ENCODE measurements around the gene PLA2G4F.

PLA2G4F gene

DNA sequence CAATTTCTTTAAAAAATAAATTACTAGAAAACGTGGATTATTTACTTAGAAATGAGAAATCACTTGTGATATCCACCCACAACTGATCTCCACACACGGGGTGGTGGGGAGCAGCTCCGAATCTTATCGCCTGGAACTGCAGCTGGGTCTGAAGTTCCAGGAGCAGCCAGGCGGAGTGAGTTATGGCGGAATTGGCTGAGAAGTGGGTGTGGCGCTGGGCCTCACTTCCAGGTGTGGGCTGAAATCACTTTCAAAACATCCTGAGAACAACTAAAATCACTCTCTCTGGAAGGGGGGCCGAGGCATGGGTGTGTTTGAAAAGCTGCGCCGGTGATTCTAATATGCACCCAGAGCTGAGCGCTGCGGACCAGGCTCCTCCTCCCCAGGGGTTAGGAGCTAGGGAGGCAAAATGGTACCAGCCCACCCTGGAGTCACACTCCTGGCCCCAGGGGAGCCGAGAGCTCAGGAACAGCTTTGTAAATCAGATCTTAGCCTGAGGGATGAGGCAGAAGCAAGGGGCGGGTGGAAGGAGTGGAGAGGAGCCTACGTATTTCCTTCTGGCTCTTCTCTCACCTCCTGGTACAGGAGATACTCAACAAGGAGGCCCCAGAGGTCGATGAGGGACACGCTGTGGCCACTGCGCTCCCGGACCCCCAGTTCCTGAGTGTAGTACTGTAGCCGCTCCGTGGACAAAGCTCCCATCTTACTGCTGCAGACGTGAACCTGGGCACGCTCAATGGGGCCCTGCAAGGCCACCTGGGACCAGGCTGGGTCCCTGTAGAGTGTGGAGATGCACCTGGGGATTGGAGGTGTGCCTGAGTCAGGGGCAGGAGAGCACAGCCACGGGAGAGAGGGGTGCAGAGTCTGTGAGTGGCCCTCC, 9.6 kb downstream of the PLA2G4F start:
- no peak for DNase-seq

GRCh38 chr15:42145546-42146455, 10.6 kb downstream of the PLA2G4F start:
- DNase-seq: no peak

GRCh38 chr15:42144841-42145375, 11.5 kb downstream of the PLA2G4F start:
- DNase-seq: no peak

- DNase-seq: no peak
Measured at GRCh38 chr15:42143866-42144625, 12.4 kb downstream of the PLA2G4F start.

- no peak for DNase-seq
Measured at GRCh38 chr15:42143356-42143755, 13.1 kb downstream of the PLA2G4F start.

DNA sequence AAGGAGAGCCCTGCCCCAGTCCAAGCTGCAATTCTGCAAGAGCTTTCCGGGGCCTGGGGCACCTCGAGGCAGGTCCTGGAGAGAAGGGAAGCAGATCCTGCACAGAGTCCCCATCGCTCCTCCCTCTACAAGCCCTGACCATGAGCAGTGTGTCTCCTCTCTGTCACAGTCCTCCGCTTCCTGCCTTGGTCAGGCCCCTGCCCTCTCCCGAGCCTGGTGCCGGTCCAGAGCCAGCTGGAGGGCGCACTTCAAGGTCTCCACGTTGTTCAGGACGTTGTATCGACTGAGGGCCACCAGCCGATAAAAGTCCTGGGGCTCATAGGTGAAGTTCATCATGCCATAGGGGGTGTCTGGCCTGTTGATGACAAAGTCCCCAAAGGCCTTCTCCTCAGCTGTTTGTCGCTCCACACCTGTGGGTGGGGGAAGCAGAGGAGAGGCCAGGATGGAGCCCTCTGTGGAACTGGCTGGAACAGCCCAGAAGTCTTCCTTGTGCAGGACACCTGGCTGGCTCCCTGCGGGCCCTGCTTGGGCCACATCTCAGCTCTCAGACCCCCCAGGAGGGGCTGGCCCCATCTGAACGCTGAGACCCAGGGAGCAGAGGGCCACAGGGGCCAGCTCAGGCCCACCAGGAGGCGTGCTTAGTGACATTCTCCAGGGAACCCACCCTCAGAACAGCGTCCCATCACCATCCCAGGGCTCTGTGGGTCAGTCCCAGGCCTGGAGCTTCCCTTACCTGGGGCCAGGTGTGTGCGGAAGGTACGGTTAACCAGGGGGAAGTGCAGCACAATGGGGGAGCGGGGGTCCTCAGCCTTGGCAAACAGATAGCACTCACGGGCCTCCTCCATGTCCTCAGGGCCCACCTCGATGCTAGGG, 14.4 kb downstream of the PLA2G4F start:
- no peak for DNase-seq

GRCh38 chr15:42141246-42141645, 15.2 kb downstream of the PLA2G4F start:
- no peak for DNase-seq

- peak; percentile 28 for DNase-seq
Measured at GRCh38 chr15:42140383-42141070, 15.9 kb downstream of the PLA2G4F start.

GRCh38 chr15:42139596-42139995, 16.8 kb downstream of the PLA2G4F start:
- peak; percentile 62 for DNase-seq

DNA sequence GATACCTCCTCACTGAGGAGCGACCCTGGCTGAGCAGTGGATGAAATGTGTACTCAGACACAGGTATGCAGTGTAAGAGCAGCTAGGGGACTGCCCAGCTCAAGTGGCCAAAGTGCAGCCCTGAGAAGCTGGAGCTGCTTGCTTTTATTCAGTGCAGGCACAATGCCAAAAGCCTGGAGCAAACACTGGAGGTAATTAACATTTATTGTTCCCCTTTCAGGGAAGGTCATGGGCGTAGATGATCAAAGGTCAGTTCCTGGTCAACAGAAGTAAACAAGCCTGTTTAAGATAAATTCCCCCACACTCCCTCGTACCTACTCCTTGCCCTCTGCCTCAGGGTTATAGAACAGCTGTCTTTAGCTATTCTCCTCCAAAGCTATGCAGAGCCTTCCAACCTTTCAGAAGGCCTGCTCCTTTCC, 17.5 kb downstream of the PLA2G4F start:
- no peak for DNase-seq

- no peak for DNase-seq
Measured at GRCh38 chr15:42138411-42138810, 18.0 kb downstream of the PLA2G4F start.

- peak; percentile 82 for DNase-seq
Measured at GRCh38 chr15:42137461-42138261, 18.8 kb downstream of the PLA2G4F start.

DNA sequence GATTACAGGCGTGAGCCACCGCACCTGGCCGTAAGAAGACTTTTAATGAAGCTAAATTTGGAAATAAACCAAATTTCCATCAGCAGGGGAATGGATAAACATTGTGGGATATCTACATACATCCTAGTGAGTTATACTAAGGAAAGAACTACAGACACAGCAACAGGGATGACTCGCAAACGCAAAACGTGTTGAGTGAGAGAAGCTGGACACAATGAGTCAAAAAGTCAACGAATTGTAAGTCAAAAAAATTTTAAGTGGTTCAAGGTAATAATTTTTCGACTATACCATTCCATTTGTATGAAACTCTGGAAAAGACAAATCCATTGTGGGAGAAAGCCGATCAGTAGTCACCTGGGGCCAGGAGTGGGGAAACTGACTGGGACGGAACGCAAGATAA, 19.9 kb downstream of the PLA2G4F start:
- no peak for DNase-seq

GRCh38 chr15:42135351-42135750, 21.1 kb downstream of the PLA2G4F start:
- DNase-seq: no peak

GRCh38 chr15:42134617-42135245, 21.7 kb downstream of the PLA2G4F start:
- no peak for DNase-seq

DNA sequence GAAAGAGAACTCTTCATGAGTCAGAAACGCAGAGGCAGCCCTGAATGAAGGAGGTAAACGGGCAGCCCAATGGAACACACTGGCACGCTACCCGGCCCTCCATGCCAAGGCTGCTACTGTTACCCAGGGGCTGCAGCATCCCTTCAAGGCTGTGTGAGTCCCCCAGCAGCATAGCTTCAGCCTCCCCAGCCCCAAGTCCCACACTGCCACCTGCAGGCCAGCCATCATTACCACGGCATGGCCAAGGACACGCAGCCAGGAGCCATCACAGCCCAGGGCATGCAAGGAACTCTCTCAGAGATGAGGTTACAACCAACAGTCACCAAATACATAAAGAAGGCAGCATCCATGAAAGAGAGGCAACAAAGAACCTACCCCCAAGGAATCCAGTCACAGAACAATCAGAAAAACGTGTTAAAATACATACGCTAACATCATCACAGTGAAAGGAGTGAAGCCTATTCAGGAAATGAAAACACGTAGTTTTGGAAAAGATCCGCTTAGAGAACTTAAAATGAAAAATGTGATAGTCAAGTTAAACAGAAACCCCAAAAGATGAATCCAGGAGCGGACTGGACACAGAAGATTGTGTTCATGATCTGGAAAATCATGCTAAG, 22.4 kb downstream of the PLA2G4F start:
- peak; percentile 81 for DNase-seq

- DNase-seq: no peak
Measured at GRCh38 chr15:42133356-42133755, 23.1 kb downstream of the PLA2G4F start.

- no peak for DNase-seq
Measured at GRCh38 chr15:42131826-42132806, 24.3 kb downstream of the PLA2G4F start.
